Gastroesophageal sphincter (tissue), 3 donors: ENCODE measurements around the gene SLC23A2.

Source experiments
- CTCF ChIP-seq, 4 experiments: fragments of 200-600 bp in 2 of 4; fragments of 450-650 bp in 2 of 4; sonication (generic) in 1 of 4; IDR thresholded peaks; one replicate each; pipeline ENCODE4 v1.5.1; 2017 to 2019; ENCODE audit warnings: antibody characterized with exemption in 4 of 4, mild to moderate bottlenecking in 2 of 4, moderate library complexity in 2 of 4
- POLR2A ChIP-seq, 2 donors: fragments of 450-650 bp; IDR thresholded peaks; one replicate each; pipeline ENCODE4 v1.6.1; 2017; ENCODE audit warnings: antibody characterized with exemption in 2 of 2, mild to moderate bottlenecking in 2 of 2, moderate library complexity in 1 of 2

DNA sequence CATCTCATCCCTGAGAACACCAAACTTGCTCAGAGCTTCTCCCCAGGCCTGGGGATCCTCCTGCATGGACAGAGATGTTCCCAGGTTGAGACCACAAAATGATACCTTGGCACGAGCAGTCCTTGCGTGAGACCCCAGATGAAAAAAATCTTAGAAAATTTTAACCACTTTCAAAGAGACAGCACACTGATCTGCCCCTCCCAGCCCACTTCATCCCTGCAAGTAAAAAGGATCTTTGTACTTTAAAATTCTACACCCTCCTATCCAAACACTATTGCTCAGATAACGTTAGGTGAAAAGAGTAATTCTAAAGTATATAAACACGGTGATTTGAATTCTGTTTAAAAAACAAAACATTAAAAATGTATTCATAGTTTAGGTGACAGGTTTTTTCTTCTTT, 98.5 kb downstream of the SLC23A2 start:
- TF ChIP-seq CTCF (IDR thresholded peaks at IDR 0.05) (no peak), POLR2A (IDR thresholded peaks at IDR 0.05) (no peak)
